WTC11 (cell line): ENCODE results near the gene CCDC92. TPM values are rescaled to one million over a fixed set of nuclear protein-coding genes. Genes with fewer than 3 reads are reported as not detected.

Experiments
- ATAC-seq: fragments of 200-7000 bp; cut with Tn5 transposase; 2 replicates; pipeline ENCODE4 v1.10.0; 2021; ENCODE audit warnings: mild to moderate bottlenecking, moderate library complexity
- CTCF ChIA-PET: fragments of 300-600 bp; sonication (Branson Sonifier 250); formaldehyde crosslinking; loops from one replicate; lab custom pipeline; 2021; ENCODE audit warnings: antibody characterized with exemption; lab: Charles Lee
- POLR2A ChIA-PET: fragments of 350-600 bp; sonication (Branson Sonifier 250); formaldehyde crosslinking; loops from one replicate; lab custom pipeline; 2021; ENCODE audit warnings: antibody characterized with exemption; lab: Charles Lee
- DNase-seq: peaks from one replicate; pipeline ENCODE4 v3.0.0; 2021; ENCODE audit warnings: low spot score
- H3K27ac Mint-ChIP-seq: 2 replicates; pipeline ENCODE4 v1.8.0; 2021; ENCODE audit warnings: mixed read lengths
- H3K27me3 Mint-ChIP-seq: 2 replicates; pipeline ENCODE4 v1.8.0; 2021; ENCODE audit warnings: low read depth, mild to moderate bottlenecking, moderate library complexity, mixed read lengths
- H3K36me3 Mint-ChIP-seq: 2 replicates; pipeline ENCODE4 v1.8.0; 2021; ENCODE audit warnings: mixed read lengths
- H3K4me1 Mint-ChIP-seq: 2 replicates; pipeline ENCODE4 v1.8.0; 2022; ENCODE audit warnings: mixed read lengths
- H3K4me3 Mint-ChIP-seq: 2 replicates; pipeline ENCODE4 v1.8.0; 2021; ENCODE audit warnings: mild to moderate bottlenecking, moderate library complexity, mixed read lengths
- H3K9me3 Mint-ChIP-seq: 2 replicates; pipeline ENCODE4 v1.8.0; 2021; ENCODE audit warnings: mixed read lengths
- CBFB ChIP-seq: sonication (generic); formaldehyde crosslinking; IDR thresholded peaks from 2 replicates; pipeline ENCODE4 v1.8.1; 2022; ENCODE audit warnings: mild to moderate bottlenecking, low read depth, missing genetic modification reagents
- ELF4 ChIP-seq: sonication (generic); formaldehyde crosslinking; IDR thresholded peaks from 2 replicates; pipeline ENCODE4 v1.8.1; 2022; ENCODE audit warnings: low read depth, mild to moderate bottlenecking, moderate library complexity, missing genetic modification reagents
- FOXP1 ChIP-seq: sonication (generic); formaldehyde crosslinking; IDR thresholded peaks from 2 replicates; pipeline ENCODE4 v1.8.0; 2022; ENCODE audit warnings: missing genetic modification reagents, mild to moderate bottlenecking, moderate library complexity, borderline replicate concordance
- GRHL2 ChIP-seq: fragments of 250-450 bp; sonication (Bioruptor Pico); IDR thresholded peaks from 2 replicates; pipeline ENCODE4 v1.8.0; 2022; ENCODE audit warnings: mild to moderate bottlenecking, moderate library complexity; ENCODE audit not compliant: insufficient replicate concordance, severe bottlenecking
- MXD4 ChIP-seq: fragments of 250-450 bp; sonication (Bioruptor Pico); IDR thresholded peaks from 2 replicates; pipeline ENCODE4 v1.8.0; 2021; ENCODE audit warnings: mild to moderate bottlenecking, moderate library complexity, borderline replicate concordance
- MYBL2 ChIP-seq: sonication (generic); formaldehyde crosslinking; IDR thresholded peaks from 2 replicates; pipeline ENCODE4 v1.8.1; 2023; ENCODE audit warnings: mild to moderate bottlenecking, moderate library complexity, missing genetic modification reagents
- NR3C1 ChIP-seq: sonication (generic); formaldehyde crosslinking; conservative IDR thresholded peaks from 2 replicates; pipeline ENCODE4 v1.8.1; 2023; ENCODE audit warnings: low read depth, mild to moderate bottlenecking, missing genetic modification reagents
- SMAD3 ChIP-seq: sonication (generic); formaldehyde crosslinking; IDR thresholded peaks from 2 replicates; pipeline ENCODE4 v1.8.0; 2022; ENCODE audit warnings: missing genetic modification reagents, mild to moderate bottlenecking, borderline replicate concordance
- SP1 ChIP-seq: sonication (generic); formaldehyde crosslinking; conservative IDR thresholded peaks from 2 replicates; pipeline ENCODE4 v1.8.1; 2022; ENCODE audit warnings: missing genetic modification reagents
- TEAD4 ChIP-seq: sonication (generic); formaldehyde crosslinking; IDR thresholded peaks from 2 replicates; pipeline ENCODE4 v1.8.0; 2022; ENCODE audit warnings: mild to moderate bottlenecking, missing genetic modification reagents
- TP53 ChIP-seq: sonication (generic); formaldehyde crosslinking; IDR thresholded peaks from 2 replicates; pipeline ENCODE4 v1.8.1; 2023; ENCODE audit warnings: mild to moderate bottlenecking, missing genetic modification reagents
- ZNF138 ChIP-seq: sonication (generic); formaldehyde crosslinking; conservative IDR thresholded peaks from 2 replicates; pipeline ENCODE4 v1.8.1; 2022; ENCODE audit warnings: mild to moderate bottlenecking, moderate library complexity, missing genetic modification reagents
- ZNF416 ChIP-seq: fragments of 250-450 bp; sonication (Bioruptor Pico); IDR thresholded peaks from 2 replicates; pipeline ENCODE4 v1.9.0; 2021; ENCODE audit warnings: mild to moderate bottlenecking, inconsistent platforms
- total RNA-seq: library from RNA; stranded (reverse); gene quantifications from 3 replicates; pipeline ENCODE4 v1.2.3, GENCODE V29; 2021
- TF ChIP-seq, protein P1 (sequence below): fragments of 250-450 bp; sonication (Bioruptor Pico); conservative IDR thresholded peaks from 2 replicates; pipeline ENCODE4 v1.9.0; 2021; ENCODE audit warnings: mild to moderate bottlenecking
- TF ChIP-seq, protein P2 (sequence below): sonication (generic); formaldehyde crosslinking; IDR thresholded peaks from 2 replicates; pipeline ENCODE4 v1.8.1; 2023; ENCODE audit warnings: mild to moderate bottlenecking, missing genetic modification reagents, moderate library complexity
- TF ChIP-seq, protein P3 (sequence below): fragments of 250-450 bp; sonication (Bioruptor Pico); IDR thresholded peaks from 2 replicates; pipeline ENCODE4 v1.8.0; 2021; ENCODE audit warnings: mild to moderate bottlenecking
- TF ChIP-seq, protein P4 (sequence below): sonication (generic); formaldehyde crosslinking; IDR thresholded peaks from 2 replicates; pipeline ENCODE4 v1.8.0; 2022; ENCODE audit warnings: mild to moderate bottlenecking, missing genetic modification reagents
- TF ChIP-seq, protein P5 (sequence below): fragments of 250-450 bp; sonication (Bioruptor Pico); IDR thresholded peaks from 2 replicates; pipeline ENCODE4 v1.9.0; 2021; ENCODE audit warnings: mild to moderate bottlenecking
- TF ChIP-seq, protein P6 (sequence below): sonication (generic); formaldehyde crosslinking; IDR thresholded peaks from 2 replicates; pipeline ENCODE4 v1.8.1; 2022; ENCODE audit warnings: missing genetic modification reagents, borderline replicate concordance

CCDC92 gene
- total RNA-seq, 1 experiment from 2014 or later, result 2.7 TPM

DNA sequence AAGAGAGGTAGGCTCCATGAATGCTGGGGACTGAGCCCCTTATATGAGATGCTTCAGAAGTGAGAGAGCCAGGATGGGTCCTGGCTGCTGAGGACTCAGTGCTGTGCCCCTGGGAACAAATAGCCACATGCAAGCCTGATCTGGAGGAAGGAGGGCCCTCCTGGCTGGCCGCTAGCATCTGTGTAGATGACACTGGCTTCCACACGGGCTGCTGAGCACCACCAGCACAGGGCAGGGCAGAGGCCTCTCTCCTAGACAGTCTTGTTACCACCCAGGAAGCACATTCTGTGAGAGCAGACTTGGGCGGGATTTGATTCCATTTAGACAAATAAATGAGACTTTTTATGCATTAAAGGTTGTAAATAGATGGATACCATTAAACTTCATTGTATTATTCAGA, 48.4 kb upstream of the CCDC92 start (continued):
- no peak for TF ChIP-seq SMAD3 (CRISPR knock-in tag)
- TF ChIP-seq FOXP1 (CRISPR knock-in tag), result no peak
- TF ChIP-seq, protein P1, sequence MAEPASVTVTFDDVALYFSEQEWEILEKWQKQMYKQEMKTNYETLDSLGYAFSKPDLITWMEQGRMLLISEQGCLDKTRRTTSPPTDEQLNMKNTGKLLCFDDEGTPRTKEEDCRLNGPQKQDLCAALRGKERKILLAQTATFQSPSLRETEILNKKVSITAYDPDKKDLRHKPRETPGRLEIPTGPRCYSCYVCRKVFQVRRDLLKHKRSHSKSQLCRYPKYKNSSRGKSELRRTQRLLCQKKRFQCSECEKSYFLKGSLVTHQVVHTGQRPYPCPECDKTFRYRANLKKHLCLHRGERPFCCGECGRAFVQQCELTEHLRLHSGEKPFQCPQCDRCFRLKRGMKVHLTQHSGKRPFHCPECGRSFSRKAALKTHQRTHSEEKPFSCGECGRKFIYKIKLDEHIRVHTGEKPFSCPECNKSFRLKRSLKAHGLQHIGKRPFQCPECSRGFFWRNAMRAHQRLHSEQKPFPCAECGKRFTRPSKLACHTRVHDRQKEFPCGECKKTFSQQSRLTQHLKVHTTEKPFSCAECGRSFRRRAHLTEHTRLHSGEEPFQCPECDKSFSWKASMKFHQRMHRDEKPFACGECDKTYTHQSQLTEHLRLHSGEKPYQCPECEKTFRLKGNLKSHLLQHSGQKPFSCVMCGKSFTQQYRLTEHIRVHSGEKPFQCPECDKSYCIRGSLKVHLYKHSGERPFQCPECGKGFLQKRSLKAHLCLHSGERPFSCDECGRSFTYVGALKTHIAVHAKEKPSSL, result no peak
- no peak for TF ChIP-seq CBFB (CRISPR knock-in tag)
- TF ChIP-seq, protein P2, sequence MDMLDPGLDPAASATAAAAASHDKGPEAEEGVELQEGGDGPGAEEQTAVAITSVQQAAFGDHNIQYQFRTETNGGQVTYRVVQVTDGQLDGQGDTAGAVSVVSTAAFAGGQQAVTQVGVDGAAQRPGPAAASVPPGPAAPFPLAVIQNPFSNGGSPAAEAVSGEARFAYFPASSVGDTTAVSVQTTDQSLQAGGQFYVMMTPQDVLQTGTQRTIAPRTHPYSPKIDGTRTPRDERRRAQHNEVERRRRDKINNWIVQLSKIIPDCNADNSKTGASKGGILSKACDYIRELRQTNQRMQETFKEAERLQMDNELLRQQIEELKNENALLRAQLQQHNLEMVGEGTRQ (CRISPR knock-in tag), result no peak
- TF ChIP-seq, protein P3, sequence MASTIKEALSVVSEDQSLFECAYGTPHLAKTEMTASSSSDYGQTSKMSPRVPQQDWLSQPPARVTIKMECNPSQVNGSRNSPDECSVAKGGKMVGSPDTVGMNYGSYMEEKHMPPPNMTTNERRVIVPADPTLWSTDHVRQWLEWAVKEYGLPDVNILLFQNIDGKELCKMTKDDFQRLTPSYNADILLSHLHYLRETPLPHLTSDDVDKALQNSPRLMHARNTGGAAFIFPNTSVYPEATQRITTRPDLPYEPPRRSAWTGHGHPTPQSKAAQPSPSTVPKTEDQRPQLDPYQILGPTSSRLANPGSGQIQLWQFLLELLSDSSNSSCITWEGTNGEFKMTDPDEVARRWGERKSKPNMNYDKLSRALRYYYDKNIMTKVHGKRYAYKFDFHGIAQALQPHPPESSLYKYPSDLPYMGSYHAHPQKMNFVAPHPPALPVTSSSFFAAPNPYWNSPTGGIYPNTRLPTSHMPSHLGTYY (CRISPR knock-in tag), result no peak
- TF ChIP-seq MYBL2 (CRISPR knock-in tag), result no peak

DNA sequence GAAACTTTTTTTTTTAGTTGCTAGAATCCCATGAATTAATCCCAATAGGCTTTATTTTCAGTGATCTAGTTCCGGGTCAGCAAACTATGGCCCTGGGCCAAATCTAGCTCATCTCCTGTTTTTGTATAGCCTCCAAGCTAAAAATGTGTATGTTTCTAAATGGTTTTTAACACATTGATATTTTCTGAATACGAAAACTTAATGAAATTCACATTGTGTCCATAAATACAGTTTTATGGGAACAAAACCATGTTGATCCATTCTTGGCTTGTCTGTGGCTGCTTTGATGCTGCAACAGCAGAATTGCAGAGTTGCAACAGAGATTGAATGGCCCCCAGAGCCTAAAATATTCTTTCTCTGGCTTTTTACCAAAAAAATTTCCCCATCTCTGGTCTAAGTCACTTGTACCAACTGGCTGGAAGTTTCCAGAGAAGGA, 47.9 kb upstream of the CCDC92 start:
- CTCF ChIA-PET, result interaction anchor here (0.6 to 1.2 kb wide), 3 partner anchors 10 to 220 kb away, joined by 3 to 6 read pairs (median 3); no protein-coding TSS in a partner anchor
- Mint-ChIP-seq H3K9me3 (peaks cover 9% of the 10 kb centered on the region; the same call in 1 of the 2 replicates), H3K27me3 (no peaks in the 10 kb centered on the region; the same call in 1 of the 2 replicates), H3K4me3 (no peak overlapping the region), H3K27ac (no peak overlapping the region), H3K4me1 (peaks cover 5% of the 10 kb centered on the region), H3K36me3 (no peaks in the 10 kb centered on the region)
- DNase-seq (no peak), ATAC-seq (no peak)
- TF ChIP-seq, protein P4, sequence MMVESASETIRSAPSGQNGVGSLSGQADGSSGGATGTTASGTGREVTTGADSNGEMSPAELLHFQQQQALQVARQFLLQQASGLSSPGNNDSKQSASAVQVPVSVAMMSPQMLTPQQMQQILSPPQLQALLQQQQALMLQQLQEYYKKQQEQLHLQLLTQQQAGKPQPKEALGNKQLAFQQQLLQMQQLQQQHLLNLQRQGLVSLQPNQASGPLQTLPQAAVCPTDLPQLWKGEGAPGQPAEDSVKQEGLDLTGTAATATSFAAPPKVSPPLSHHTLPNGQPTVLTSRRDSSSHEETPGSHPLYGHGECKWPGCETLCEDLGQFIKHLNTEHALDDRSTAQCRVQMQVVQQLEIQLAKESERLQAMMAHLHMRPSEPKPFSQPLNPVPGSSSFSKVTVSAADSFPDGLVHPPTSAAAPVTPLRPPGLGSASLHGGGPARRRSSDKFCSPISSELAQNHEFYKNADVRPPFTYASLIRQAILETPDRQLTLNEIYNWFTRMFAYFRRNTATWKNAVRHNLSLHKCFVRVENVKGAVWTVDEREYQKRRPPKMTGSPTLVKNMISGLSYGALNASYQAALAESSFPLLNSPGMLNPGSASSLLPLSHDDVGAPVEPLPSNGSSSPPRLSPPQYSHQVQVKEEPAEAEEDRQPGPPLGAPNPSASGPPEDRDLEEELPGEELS (CRISPR knock-in tag), result no peak
- TF ChIP-seq TEAD4 (no peak), ZNF416 (no peak), GRHL2 (CRISPR knock-in tag) (no peak), ELF4 (CRISPR knock-in tag) (no peak), ZNF138 (CRISPR knock-in tag) (no peak), SP1 (no peak), TP53 (CRISPR knock-in tag) (no peak), NR3C1 (CRISPR knock-in tag) (no peak), MXD4 (CRISPR knock-in tag) (no peak)
- TF ChIP-seq, protein P3 (CRISPR knock-in tag), result no peak
- TF ChIP-seq, protein P5, sequence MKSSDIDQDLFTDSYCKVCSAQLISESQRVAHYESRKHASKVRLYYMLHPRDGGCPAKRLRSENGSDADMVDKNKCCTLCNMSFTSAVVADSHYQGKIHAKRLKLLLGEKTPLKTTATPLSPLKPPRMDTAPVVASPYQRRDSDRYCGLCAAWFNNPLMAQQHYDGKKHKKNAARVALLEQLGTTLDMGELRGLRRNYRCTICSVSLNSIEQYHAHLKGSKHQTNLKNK, result no peak
- TF ChIP-seq, protein P6, sequence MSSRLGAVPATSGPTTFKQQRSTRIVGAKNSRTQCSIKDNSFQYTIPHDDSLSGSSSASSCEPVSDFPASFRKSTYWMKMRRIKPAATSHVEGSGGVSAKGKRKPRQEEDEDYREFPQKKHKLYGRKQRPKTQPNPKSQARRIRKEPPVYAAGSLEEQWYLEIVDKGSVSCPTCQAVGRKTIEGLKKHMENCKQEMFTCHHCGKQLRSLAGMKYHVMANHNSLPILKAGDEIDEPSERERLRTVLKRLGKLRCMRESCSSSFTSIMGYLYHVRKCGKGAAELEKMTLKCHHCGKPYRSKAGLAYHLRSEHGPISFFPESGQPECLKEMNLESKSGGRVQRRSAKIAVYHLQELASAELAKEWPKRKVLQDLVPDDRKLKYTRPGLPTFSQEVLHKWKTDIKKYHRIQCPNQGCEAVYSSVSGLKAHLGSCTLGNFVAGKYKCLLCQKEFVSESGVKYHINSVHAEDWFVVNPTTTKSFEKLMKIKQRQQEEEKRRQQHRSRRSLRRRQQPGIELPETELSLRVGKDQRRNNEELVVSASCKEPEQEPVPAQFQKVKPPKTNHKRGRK (CRISPR knock-in tag), result no peak
- POLR2A ChIA-PET, result no interaction called here
